GM21619 (cell line): ENCODE results near the gene CHRNA4.
"Not testable (repeated sequence)": the region's sequence is repeated elsewhere in the genome, so short reads cannot be mapped to it uniquely, and the experiment has no call there.

Experiments used
- ATAC-seq: cut with Tn5 transposase; IDR thresholded peaks from one replicate; pipeline ENCODE4 v1.9.1; 2021; ENCODE audit not compliant: unreplicated experiment

Gene CHRNA4

DNA sequence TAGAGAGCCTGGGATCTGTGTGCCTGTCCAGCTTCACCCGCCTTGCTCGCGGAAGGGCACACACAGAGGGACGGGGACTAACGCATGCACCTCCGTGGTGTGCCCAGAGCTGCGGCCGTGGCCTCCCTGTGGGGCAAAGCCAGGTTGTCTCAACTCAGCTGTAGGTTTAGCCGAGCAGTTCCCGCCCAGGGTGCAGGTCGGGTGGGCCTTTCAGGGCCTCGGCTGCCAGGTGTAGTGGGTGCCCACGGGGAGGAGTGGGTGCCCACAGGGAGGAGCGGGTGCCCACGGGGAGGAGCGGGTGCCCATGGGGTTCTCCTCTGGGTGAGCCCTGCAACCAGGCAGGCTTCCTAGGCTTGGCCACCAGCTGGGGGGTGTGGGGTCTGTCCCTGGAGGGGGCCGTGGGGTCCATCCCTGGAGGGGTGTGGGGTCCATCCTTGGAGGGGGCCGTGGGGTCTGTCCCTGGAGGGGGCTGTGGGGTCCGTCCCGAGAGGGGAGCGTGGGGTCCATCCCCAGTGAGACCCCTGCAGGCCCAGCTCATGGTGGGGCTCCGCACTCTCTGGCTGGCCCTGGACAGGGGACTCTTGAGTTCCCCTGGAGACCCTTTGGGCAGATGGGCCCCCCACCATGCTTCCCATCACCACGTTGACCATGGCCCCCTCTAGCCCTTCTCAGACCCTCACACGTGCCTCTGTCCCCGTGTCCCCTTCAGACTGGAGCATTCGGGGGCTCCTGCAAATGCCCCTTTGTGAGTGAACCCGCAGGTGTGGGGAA, 37.8 kb upstream of the CHRNA4 start:
- ATAC-seq, result no peak

DNA sequence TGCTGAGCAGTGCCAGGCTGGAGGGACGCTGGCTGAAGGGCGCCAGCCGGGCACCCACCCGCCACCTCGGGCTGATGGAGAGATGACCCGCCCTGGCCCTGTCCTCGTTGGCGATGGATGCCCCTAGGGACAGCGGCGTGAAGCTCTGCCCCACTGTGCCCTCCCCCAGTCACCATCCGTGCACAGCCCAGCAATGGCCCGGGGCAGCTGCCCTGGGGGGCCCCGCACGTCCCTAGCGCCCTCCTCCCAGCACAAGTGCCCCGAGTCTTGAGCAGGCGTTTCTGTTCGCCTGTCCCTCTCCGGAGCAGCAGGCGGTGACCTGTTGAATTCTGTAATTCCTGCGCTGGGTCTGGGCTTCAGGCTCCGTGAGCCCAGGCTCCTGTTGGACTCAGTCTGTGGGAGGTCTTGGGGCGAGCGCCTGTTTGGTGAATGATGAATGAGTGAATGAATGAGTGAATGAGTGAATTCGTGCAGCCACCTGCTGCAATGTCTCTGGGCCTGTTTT, 36.8 kb upstream of the CHRNA4 start:
- ATAC-seq, result no peak

DNA sequence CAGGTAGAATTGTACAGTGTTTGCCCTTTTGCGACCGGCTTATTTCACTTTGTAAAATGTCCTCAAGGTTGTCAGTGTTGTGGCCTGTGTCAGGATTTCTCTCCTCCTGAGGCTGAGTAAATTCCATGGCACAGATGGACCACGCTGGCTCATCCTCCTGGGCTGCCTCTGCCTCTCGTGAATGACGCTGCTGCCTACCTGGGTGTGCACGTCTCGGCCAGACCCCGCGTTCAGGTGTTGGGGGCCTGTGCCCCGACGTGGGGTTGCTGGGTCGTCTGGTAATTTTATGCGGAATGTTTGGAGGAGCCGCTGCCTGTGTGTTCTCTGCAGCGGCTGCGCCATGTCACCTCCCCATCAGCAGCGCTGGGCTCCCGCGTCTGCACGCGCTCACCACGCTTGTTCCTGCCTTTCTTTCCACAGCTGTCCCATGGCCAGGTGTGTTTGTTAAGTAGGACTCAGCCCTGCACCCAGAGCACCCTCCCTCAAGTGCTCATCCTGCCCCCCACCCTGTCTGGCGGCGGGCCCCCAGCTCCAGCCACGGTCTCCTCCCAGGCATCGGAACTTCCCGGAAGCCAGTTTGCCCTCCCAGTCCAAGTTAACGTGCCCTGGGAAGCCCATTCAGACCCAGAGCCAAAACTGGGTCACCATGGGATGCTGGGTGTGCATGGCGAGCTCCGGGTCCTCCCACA, 36.1 kb upstream of the CHRNA4 start:
- ATAC-seq, result no peak

DNA sequence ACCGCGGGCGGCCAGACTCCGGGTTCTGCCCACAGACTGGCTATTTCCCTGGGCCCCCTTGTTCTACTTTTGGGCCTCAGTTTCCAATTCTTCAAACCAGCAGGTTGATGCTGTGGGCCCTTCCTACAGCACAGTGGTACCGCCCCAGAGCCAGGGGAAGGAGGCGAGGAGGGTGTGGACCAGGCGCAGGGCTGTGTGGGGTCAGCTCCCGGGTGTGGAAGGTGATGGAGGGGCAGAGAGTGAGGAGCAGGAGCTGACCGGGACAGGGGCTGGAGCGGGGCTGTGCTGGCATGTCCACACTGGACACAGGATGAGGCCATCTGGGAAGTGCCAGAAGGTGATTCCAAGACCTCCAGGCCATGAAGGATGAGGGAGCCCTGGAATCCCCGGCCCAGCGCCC, 35.2 kb upstream of the CHRNA4 start:
- no peak for ATAC-seq

DNA sequence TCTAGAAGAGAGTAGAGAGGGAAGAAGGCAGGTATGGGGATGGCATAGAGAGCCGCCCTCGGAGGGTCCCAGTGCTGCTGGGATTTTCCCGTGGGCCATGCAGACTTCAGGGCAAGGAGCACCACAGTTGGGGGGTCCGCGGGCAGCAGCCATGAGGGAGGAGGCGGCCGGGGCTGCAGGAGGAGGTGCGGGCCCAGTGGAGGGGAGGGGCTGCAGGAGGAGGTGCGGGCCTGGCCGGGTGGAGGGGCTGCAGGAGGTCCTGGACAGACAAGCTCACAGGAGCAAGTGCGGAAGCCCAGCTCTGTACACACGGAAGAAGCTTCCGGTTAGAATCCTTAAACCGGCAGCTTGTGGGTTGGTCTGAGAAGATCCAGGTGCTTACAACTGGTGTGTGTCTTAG, 34.6 kb upstream of the CHRNA4 start:
- no peak for ATAC-seq

DNA sequence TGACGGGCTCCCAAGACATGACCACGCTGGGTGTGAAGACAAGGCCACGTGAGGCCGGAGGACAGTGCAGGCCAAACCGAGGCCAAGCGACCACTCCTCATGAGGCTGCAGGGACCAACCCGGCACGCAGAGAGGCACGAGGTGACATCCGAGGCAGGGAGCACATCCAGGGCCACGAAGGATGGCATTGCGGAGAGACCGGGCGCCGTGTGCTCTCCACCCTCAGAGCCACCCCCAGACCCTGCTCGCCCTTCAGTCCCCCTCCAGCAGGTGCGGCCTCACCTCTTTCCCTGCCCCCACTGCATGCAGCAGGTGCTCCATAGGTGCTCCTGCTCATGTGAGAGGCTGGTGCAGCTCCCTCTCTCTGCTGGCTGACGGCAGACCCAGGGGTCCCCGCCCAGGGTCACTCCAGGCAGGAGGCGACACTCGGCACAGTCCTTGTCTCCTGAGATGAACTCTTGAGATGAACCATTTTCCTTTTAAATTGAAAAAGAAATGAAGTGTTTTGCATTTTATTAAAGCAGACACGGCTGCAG, 33.8 kb upstream of the CHRNA4 start:
- no peak for ATAC-seq

DNA sequence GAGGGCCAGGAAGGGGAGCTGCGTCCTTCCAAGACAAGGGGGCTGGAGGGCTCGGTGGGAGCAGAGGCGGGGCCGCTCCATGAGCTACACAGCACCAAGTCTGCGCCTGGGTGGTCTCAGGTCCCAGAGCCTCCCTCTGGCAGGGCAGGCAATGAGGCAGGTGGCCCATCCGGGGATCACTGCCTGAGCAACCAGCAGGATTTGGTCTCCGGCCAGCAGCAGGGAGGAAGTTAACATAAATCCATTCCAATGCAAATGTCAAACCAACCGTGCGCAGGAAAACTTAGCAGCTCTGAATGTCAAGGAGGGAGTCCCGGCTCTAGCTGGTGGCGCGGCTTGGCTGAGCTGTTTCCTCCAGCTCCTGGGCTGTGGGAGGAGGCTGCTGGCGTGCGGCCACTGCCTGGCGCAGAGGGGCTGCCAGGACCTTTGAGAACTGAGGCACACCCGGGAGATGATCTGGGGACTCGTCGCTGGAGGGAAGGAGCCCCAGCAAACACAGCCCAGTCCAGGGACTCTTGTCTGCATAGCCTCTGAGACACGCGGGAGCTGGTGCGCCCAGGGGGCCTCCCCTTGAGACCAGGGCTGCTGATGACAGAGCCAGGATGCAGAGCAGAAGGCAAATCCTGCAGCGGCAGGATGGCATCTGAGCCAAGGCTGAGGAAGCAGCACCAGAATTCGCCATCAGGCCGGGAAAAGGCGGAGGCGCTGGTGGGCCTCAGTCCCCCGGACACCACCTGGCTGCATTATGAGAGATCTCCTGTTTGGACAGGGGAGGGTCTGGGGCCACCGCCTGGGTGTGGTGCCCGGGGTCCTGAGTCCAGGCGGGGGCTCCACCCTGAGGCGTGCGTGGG, 33.1 kb upstream of the CHRNA4 start:
- ATAC-seq, result no peak

DNA sequence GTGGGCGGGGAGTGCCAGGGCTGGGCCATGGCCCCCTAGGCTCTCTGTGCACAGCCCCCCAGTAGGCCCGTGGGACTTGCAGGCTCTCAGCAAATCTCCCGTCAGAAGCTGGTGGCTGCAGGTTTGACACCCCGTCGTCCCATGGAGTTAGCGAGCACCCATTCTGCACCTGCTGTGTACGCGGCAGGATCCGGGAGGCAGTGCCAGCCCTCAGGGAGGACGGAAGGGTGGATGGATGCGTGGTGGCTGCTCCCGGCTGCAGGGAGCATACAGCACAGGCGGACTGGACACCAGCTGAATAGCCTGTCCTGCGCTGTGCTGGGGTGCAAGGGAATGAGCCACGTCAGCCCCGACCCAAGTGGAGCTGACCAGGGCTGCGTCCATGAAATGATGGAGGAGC, 32.4 kb upstream of the CHRNA4 start:
- ATAC-seq, result no peak

DNA sequence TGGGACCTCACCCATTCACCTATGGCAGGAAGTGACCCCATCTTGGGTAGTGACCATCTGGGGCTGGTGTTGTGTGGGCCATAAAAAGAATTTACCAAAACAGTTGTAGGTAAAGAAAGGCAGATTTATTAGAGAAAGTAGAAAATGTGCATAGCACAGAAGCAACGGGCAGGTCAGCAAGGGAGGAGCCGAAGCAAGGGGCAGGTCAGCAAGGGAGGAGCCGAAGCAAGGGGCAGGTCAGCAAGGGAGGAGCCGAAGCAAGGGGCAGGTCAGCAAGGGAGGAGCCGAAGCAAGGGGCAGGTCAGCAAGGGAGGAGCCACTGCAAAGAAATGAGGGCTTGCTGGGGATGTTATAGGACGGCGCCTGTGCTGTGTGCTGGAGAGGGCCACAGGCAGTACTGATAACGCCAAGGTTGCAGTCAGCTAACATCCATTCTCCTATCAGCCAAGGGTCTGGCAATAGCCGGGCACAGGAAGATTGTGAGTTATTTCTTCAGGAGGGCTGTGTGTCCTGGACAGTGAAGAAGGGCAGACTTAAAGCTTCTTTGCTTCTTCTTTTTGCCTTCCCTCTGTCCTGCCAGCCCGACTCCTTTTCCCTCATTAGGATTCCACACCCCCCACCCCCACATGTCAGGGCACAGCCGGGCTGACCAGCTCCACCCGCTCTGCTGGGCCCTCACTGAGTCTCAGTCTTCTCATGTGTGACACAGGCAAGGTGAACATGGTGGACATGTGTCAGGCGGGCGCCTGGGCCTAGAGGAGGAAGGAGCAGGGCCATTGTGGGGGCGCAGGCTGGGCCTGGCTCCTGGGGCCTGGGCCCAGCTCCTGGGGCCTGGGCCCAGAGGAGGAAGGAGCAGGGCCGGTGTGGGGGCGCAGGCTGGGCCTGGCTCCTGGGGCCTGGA, 31.6 kb upstream of the CHRNA4 start:
- no peak for ATAC-seq

DNA sequence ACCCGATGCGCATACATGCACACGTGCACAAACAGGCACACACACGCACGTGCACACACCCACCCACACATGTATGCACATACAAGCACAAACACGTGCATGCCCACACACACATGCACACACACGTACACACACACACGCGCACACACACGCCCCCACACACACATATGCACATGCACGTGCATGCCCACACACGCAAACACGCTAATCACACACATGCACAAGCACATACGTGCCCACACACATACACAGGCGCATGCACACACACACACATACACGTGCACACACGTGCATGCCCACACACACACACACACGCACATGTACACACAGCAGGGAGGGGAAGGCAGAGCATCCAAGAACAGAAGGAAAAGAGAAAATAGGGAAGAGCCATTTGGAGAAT, 26.8 kb upstream of the CHRNA4 start:
- no peak for ATAC-seq

DNA sequence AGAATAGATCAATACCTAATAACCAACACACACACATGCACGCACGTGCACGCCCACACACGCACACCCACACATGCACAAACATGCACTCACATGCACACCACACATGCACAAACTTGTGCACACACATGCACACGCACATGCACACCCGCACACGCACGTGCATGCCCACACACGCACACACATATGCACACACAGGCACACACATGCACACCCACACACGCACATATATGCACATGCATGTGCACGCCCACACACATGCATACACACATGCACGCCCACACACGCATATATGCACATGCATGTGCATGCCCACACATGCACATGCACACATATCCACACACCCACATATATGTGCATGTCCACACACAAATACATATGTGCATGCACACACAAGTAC, 26.2 kb upstream of the CHRNA4 start:
- ATAC-seq, result no peak

DNA sequence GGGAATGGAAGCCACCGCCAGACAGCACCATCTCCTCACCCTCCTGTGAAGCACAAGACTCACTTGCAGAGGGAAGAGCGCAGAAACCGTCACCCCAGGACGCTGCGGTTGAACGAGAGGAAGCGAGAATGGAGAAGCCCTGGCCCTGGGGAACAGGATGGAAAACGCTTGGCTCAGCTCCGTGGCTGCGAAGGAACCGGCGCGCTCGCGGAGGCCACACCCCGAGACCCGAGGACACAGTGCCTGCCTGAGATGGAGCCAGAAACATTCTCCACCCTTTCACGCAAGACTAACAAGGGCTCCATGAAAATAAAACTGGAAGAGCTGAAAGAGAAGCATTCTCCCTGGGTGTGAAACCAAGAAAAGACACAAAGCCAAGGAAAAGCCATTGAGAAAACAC, 25.3 kb upstream of the CHRNA4 start:
- ATAC-seq, result no peak

DNA sequence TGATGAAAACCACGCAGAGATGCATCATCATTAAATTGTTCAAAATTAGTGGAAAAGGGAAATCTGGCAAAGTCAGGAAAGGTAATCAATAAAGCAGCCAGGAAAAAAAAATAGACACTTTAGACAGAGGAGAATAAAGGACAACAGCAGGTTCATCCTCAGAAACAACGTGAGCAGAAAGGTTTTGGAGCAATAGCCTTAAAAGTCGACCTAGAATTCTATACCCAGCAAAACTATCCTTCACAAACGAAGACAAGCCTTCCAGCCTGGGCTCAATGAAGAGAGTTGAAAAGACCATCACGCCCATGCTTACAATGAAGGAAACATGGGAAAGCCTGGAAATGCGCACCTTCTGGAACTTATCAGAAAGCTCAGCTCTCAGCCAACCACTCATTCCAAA, 24.7 kb upstream of the CHRNA4 start:
- ATAC-seq, result no peak

DNA sequence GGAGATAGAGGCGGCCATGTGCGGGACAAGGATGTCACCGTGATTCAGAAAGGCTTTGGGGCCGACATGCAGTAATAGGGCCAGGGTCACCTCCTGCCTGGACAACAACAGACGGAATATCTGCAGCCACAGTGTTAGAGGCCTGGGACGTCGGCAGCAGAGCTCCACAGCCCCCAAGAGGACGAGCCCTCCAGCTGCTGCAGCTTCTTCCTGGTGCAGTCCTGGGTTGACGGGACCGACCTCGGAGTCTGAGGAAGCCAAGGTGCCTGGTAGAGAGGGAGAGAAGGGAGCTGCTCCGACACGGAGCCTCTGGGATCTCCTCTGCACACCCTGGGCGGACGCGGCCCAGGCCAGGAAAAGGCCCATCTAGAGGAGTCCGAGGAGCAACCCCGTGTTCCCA, 23.2 kb upstream of the CHRNA4 start:
- no peak for ATAC-seq

DNA sequence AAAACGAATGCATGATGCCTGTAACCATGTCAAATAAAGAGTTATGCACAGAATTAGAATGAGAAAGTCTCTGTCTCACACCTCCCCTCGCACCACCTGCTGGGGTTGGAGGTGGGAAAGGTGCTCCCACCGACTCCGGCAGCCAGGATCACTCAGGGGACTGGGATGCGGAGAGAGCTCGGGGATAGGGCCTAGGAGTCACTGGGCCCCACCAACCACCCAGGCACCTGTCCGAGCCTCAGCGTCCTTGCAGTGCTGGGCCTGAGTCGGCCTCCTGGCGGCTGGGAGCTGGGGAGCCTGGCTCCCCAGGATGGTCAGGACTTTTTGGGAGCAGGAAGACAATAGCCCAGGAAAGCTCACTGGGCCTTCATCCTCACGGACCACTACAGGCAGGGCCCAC, 22.4 kb upstream of the CHRNA4 start:
- no peak for ATAC-seq

DNA sequence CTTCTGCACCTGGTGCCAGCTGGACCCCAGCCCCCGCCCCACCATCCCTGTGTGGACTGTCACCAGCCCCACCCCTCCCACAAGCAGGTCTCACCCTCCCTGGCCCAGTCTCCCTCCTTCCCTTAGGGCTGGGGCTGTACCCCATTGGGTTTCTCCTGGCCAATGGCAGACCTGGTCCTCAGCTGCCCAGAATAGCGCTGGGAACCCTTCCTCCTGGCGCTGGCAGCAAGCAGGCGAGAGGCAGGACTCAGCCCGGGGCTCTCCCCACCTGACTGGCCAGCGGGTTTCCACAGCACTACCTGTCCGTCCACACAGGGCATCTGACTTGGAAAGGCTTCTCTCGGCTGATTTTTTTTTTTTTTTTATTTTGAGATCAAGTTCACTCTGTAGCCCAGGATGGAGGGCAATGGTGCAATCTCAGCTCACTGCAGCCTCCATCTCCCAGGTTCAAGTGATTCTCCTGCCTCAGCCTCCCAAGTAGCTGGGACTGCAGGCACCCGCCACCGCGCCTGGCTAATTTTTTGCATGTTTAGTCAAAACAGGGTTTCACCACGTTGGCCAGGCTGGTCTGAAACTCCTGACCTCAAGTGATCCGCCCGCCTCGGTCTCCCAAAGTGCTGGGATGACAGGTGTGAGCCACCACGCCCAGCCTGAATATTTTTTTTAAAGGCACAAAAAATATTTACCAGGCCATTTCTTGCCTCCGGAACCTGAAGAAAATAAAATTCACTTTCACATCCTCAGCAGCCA, 21.6 kb upstream of the CHRNA4 start:
- no peak for ATAC-seq

DNA sequence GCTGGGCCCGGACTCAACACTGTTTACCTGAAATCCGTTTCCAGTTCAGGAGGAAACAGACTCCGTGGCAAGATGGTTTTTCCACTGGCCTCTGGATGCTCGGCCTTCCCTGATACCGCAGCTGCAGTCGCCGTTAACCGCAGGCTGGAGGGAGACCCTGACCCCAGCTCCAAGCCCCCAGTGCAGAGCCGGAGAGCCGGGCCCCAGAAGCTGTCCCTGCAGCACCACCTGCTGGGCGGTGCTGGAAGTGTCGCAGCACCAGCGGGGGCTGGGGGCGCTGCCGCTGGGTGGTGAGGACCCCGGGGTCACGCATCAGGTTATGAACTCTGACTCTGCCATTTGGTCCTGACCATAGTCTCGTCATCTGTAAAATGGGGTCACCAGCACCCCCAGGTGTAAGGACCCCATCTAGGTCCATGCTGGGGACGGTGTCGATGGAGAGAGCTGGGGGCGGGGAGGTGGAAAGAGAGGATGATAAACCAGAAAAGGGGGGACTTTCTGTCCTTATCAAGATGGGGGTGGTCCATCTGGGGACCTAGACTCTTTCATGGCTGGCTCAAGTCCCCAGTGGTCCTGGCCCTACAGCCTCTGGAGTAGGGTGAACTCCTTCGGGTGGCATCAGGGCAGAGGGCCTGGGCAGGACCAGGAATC, 20.8 kb upstream of the CHRNA4 start:
- no peak for ATAC-seq

DNA sequence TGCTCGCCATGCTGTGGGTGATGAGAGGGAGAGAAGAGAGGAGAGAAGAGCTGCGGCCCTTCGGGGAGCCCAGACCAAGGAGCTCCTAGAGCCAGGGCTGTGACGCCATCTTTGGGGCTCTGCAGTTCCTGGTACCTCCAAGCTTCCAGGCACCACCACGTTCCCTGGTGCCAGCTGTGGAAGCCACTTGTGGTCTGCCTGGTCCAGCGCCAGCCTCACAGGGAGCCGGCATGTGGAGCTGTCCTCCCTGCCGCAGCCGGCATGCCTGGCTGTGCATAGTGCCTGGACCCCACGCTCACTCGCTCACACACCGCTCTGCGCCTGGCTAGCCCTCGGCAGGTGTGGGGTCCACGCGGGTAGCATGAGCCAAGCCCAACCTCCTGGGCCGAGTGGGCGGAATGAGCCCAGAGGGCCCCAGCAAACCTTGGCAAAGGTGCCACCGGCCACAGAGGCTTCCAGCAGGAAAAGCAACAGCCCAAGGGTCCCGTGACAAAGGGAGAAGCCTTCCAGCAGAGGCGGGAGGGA, 19.3 kb upstream of the CHRNA4 start:
- no peak for ATAC-seq

DNA sequence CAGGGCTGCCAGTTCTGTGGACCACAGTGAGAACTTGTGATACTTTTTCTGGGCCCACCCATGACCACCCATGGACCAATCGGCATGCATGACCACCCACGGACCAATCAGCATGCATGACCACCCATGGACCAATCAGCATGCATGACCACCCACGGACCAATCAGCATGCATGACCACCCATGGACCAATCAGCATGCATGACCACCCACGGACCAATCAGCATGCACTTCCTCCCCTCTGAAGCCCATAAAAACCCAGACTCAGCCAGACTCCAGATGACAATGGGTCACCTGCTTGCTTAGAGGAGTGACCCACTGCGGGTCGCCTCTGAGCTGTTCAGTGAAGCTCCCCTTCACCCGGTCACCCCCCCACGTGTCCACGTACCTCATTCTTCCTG, 18.7 kb upstream of the CHRNA4 start:
- not testable (repeated sequence) for ATAC-seq
